Measurements from ENCODE around the gene INPP5F.
"Not testable (repeated sequence)": the region's sequence is repeated elsewhere in the genome, so short reads cannot be mapped to it uniquely, and the experiment has no call there.

Gene INPP5F

DNA sequence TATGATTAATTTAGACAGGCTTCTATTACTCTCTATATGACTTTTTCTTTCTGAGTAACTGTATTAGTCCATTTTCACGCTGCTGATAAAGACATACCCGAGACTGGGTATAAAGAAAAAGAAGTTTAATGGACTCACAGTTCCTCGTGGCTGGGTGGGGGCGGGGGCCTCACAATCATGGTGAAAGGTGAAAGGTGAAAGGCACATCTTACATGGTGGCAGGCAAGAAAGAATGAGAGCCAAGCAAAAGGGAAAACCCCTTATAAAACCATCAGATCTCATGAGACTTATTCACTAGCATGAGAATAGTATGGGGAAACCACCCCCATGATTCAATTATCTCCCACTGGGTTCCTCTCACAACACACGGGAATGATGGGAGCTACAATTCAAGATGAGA, 18.5 kb upstream of the INPP5F start:
- not testable (repeated sequence) for DNase-seq

DNA sequence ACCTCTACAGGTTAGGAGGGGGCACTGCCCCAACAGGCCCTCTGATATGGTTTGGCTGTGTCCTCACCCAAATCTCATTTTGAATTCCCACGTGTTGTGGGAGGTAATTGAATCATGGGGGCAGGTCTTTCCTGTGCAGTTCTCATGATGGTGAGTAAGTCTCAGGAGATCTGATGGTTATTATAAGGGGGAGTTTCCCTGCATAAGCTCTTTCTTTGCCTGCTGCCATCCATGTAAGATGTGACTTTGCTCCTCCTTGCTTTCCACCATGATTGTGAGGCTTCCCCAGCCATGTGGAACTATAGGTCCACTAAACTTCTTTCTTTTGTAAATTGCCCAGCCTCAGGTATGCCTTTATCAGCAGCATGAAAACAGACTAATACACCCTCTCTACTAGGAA, 14.9 kb upstream of the INPP5F start:
- DNase-seq: not testable (repeated sequence)

DNA sequence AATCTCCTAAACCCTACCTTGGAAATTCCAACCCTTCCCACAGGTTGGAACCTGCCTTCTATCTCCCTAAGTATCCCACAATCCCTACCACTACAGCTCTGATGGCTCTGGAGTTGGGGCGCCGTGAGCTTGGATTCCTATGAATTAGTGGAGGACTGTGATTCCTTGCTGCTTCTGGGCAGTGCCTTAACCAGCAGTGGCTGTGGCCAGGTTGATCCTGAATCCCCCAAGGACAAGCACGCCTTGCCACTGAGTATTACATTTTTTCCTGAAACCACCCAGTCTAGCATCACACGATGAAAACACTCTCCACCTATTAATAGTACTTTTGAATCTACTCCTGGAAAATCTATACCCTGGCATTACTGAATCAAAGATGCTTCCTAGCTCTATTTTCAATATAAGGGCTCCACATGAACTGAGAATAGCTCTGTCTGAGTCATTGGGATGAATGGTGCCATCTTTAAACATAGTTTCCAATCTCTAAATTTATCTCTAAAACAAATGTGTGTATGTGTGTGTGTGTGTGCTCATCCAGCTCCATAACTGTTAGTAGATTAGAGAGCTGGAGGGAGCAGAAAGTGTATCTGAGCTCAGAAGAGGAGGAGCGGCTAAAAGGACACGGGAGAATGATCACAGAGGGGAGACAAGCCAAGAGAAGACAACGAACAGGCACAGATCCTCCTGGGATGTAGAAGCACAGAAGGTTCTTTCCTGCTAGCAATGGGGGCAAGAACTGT, 11.9 kb upstream of the INPP5F start:
- no peak for DNase-seq

DNA sequence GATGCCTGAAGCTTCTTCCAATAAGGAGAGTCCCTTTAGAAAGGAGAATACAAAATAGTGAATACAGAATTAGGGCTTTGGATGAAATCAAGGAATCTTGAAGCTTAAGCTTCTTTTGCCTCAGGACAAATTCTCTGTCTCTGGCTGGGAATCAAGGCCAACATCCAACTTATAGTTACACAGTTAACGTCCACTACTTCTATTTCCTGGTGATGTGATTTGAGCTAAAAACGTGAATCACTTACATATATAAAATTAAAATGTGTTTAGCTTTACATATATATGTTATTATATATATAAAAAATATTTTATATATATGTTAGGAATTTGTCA, 11.4 kb upstream of the INPP5F start:
- no peak for DNase-seq

DNA sequence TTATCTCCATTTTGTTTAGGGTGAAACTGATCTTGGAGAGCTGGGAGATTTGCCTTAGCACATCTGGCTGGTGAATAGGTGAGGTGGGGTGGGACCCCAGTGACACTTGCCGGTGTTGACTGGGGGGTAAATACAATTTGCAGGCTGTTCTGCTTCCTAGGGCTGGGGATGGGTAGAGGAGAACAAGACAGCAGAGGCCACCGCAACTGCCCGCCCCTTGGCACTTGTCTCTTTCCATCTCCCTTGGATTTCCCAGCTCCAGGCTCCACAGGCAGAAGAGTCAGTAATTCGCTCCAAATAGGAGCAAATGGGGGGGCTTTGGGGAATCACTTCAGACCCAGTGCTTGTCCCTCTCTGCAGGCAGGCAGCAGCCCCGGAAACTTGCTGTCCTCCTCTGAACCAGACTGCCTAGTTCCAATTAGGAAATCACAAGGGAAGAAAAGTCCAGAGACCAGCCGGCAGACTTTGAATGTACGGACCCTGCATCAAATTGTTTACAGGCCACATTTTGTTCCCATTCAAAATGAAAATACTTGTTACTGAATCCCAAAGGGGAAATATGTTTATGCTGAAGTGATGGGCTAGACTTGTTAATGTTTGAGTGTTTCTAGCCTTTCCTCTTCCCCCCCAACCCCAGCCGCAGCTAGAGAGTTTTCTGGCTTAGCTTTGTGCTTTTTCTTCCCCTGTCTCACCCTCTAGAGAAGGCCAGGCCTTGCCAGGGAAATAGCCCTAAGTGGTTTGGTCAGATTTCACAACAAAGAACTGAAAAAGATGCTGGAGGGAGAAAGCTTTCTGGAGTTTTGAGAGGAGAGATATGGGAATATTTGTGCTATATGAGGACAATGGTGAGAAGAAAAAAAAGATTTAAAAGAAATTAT, 10.0 kb upstream of the INPP5F start:
- no peak for DNase-seq

DNA sequence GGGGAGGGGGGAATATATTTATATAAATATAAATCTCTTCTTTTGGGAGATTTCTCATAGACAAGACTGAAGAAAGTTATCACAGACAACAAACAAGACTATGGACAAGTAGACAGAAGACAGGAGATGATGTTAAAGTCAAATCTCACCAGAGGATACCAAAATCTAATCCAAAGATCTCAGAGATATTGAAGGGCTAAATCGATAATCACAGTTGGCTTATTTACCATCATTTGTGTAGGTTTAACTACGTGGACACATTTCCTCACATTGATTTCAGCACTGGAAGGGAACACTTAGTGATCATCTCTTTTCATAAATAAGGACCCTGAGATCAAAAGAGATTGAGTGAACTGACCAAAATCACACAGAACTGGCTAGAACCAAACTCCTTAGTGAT, 2.7 kb upstream of the INPP5F start:
- no peak for DNase-seq

DNA sequence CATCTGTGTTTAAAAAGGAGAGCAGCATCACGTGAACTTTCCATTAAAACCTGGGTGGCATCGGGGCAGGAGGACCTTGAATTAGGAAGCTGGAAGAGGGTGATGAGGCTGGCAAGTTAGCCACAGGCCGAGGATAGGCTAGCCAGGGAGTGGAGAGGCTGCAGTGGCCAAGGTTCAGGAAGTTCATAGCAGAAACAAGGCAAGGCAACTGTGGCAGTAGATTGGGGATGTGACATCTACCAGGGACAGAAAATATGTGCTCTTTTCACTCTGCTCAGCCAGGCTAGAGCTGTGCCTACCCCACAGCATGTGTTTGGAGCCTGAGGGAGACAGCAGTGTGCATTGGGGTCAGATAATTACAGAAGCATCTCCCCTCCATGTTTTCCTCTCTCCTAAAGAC, 2.2 kb upstream of the INPP5F start:
- DNase-seq: no peak

DNA sequence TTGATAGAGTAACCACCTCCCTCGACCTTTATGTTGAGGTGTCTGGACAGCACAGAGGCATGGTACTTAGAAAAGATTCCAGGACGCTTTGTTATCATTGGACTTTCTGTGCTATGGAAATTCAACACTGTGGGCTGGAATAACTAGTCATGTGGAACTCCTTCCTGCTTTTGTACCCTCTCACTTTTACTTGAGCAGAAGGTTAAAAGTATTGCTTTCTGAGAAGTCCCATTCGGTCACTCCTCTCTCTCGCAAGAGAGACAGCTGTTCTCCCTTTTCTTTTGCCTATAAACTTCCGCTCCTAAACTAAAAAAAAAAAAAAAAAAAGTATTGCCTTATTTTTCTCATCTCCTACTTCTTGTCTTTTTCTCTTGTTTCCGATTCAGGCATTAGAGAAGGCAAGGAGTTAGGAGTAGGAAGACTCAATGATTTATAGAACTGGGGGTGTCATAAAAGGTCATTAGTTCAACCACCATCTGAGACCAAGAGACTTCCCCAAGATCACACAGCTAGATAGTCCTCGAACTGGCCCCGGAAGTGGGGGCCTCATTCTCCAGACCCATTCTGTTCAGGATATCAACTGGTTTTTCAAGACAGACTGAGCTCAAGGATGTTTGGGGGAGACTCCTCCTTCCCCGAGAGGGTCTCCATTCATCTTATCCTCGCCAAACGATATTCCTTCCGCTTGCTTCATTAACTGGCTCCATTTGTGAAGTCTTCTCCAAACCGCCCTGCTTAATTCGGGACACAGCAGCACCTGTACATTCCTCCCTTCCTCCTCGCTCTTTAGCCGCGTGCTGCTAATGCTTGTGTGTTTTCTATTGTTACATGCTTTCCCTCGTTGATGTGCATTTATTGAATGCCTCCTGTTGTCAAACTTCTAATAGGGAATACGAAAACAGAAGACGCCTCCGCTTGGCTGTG, 995 bp upstream of the INPP5F start:
- DNase-seq: no peak

DNA sequence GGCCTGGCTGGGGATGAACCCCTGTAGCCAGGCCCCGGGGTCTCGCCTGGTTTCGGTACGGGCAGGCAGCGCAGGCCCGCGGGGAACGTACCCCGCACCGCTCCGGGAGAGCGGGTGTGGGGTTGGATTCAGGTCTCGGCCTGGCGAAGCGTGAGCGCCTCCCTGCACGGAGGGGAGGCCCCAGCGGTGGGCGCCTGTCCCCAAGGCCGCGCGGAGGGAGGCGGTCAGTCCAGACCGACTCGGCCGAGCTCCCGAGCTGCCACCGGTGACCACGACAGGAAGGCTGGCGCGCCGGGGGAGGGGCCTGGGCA, 378 bp upstream of the INPP5F start:
- no peak for DNase-seq

DNA sequence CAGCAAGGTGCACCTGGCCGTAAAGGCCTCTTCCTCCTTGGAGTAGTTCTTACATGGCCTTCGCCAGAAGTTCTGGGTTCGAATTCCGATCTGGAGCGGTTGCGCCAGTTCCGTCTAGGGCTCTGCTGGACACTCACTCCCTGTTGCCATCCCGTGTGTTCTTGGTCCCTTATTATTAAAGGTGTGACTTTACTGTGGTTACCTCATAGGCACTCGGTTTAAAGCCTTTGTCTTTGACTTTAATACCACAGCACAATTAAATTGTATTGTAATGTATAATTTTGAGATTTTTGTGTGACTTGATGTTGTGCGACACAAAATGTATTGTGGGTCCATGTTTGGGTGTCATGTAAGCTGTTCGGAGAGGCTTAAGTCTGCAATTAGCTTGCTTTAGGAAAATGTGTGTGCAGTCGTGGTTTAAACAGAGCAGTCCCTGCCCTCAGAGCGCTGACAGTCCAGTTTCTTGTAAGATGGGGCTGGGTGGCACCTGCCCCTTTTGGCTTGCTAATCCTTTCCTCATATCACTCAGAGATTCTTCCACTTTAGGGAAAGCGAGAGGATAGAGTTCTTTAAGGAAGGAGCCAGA, 919 bp downstream of the INPP5F start:
- DNase-seq: no peak

DNA sequence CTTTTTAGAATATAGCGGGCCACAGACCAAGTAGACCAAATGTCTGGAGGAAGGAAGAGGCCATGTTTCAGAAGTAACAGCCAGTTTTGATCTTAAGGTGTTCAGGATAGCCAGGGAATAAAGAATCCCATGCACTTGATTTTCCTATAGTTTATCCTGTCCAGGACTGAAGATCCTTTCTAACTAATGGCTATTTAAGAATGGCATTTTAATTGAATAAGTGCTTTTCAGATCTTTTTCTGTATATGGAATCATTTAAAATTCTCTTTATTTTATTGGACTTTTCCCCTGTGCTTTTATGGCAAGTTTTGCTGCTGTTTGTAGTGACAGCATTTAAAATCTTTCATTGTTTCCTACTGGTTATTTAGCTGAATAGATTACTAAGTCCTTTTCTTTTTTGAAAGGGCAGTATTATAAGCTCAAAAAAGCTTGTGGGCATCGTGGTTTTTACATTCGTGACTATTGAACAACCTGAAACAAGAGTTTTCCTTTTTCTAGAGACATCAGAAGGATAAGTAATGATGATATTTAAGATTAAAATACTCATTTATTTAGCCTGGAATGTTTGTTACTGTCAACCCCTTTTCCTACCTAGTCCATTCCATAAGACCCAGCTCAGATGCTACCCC, 2.4 kb downstream of the INPP5F start:
- no peak for DNase-seq

DNA sequence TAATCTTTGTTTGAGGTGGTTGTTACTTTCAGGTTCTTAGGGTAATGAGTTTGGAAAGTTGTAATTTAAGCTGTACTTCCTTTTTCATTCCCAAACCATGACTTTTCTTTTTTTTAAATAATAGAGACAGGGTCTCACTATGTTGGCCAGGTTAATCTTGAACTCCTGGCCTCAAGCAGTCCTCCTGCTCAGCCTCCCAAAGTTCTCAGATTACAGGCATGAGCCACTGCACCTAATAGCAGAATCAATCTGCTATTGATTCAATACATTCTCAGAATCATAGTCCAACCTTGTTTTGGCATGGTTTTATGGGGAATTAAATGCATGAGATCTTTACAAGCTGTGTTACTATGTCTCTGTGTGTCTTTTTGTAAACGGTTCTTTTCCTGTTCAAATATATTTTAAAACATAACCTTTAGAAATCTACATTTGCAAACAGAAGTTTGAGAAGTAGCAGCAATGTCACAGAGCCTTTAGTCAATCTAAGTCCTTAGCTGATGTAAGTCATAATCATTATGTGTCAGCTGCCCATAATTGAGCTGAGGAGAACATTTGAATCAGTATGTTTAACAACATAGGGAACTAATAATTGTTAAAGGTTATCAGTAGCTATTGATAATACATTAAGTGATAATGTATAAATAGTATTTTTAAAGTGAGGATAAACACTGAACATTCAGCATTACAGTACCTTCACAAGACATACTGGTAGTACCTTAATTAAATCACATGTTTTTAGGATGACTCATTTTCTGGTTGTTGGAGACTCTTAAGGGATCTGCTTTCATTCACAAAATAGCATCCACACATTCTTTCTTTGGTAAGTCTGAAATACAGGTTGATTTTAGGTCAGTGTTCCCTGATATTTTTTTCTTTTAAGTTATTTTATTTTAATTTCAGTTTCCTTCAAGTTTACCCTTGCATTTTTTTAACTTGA, 8.8 kb downstream of the INPP5F start:
- no peak for DNase-seq

DNA sequence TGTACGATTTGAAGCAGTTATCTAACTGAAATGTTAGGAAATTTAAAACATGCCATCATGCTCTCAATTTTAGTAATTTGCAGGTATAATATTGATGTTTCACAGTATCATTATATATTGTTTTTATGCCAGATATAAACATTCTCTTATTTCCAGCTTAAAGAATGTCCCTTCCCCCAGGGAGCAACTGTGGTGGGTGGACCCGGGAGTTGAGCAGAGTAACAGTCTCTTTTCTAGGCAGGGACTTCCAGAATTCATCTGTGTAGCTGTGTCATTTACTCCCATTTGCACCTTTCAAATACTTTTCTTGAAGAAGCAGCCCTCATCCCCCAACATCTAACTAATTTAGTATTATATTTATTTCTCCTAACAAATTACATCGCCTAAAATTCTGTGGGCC, 9.6 kb downstream of the INPP5F start:
- DNase-seq: no peak

DNA sequence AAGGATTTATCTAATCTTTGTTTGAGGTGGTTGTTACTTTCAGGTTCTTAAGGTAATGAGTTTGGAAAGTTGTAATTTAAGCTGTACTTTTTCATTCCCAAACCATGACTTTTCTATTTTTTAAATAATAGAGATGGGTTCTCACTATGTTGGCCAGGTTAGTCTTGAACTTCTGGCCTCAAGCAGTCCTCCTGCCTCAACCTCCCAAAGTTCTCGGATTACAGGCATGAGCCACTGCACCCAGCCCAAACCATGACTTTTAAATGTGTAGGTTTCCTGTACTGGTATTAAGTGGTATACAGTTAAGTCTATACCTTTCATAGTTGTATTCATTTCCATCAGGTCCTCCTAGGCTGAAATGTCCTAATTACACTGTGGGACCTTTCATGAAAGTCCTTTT, 10.4 kb downstream of the INPP5F start:
- DNase-seq: no peak

DNA sequence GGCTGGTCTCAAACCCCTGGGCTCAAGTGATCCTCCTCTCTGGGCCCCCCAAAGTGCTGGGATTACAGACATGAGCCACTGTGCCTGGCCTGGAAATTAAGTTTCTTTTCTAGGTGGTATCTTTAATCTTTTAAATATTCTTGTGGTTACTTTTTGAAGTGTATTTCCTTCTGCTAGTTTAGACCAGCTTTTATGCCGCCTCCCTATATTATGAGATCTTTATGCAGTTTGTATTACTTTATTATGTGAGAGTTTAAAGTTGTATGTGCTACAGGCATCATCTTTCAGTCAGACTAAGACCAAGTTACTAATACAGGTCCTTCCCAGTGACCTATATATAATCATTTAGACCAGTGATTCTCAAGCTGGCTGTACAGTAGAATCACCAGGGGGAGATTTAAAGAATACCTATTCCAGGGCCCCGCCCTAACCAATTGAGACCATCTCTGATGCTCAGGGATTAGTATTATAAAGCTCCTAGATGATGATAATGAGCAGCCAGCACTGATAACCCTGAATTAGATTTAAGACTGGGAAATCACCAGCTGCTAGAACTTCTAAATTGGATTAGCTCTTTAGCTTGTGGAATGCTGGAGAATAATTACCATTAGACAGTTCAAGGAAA, 11.3 kb downstream of the INPP5F start:
- DNase-seq: no peak

DNA sequence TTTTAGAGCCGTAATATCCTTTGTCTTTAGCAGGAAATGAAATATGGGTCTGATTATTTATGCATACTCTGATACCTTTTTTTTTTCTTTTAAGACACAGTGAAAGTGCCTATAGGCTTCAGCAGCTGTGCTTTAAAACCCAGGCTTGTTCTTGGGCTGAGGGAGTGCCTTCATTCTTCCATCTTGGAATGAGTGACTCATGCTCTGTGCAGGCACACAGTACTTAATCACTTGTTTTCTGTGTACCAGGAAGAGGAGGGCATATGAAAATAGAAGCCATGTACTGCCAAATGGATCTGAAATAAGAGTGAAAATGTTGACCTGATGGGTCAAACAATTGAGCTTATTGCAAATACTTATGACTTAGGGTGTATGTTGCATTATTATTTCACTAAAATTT, 12.0 kb downstream of the INPP5F start:
- peak; percentile 4 for DNase-seq

DNA sequence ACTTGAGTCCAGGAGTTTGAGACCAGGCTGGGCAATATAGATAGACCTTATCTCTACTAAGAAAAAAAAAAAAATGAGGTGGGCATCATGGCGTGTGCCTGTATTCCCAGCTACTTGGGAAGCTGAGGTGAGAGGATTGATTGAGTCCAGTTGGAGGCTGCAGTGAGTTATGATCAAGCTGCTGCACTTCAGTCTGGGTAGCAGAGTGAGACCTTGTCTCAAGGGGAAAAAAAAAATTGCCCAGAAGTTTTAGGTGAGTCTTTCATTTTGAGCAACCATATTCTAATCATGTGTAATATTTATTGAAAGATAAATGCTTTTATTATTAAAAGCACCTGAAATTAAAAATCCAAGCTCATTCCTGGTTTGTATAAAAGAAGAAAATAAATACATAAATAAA, 13.1 kb downstream of the INPP5F start:
- no peak for DNase-seq

DNA sequence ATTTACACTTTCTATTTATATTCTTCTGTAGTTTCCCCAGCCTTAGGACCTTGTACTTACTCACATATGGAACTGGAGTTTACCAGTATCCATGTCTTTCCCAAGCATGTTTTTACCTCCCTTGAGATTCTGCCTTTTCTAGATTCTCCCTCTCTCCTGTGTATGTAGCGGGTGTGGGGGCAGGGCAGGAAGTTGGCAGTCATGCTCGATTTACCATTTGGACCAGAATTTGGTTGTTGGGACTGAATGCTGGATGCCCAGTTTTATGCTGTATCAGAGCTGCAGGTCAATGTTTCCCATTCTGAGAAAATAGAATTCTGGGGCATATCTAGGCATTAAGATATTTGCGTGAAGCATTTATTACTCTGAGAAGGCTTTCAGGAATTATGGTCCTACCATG, 14.2 kb downstream of the INPP5F start:
- DNase-seq: no peak

DNA sequence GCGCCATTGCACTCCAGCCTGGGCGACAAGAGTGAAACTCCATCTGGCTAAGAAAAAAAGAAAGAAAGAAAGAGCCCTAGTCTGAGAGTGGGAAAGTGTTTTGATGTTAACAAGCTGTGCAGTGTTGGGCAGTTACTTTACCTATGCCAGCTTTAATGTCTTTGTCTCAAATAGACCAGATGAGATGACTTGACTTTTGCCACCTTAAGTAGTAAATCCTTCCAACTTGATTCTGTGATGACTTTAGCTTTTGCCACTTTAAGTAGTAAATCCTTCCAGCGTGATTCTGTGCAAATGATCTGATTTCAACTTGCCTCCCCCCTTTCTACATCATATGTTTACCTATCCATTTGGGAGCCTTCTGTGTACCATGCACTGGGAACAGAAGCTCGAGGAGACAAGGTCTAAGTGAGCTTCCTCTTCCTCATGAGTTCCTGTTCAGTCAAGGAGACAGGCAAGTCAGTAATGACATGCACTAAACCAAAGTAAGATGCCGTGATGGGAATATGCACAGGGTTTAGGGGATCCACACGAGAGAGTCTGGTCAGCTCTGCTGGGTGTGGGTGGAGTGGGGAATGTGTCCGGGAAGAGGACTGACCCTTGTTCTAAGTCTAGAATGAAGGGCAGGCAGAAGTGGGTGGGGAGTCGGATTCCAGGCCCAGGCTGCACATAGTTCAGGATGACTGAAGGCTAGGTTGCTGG, 17.2 kb downstream of the INPP5F start:
- no peak for DNase-seq

DNA sequence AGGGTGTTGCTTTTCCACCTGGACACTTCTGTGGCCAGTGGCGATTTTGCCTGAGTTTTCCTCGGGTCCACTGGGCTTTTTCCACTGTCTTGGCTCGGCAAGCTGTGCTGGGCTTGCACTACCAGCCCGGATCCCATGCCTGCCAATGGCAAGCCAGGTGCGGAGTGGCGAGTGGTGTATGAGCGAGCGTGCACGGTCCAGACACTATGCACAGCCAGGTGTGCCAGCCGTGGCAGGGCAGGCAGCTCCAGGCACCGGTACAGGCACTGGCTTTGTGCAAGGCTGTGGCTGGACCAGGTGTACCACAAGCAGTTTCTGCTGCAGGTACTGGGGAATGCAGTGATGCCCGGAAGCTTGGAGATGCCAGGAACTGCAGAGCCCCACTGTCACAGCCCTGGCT, 22.1 kb downstream of the INPP5F start:
- DNase-seq: no peak

DNA sequence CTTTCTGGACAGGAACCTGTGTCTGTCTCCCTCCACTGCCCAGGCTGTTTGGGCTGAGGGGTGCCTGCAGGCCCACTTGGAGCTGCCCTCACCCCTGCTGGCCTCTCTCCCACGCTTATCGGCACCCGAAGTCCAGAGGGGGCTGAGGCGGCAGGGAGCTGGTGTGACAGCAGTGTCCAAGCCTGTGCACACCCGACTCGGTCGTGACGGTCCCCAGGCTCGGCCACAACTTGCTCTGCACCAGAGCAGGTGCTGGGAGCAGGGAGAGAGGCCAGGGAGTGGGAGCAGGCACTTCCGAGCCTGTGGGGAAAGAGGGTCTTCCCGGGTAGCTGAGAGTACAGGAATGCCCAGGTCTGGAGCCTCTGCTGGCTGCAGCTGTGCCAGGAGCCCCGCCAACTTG, 23.0 kb downstream of the INPP5F start:
- no peak for DNase-seq

Data from DMS153 (cell line).